ENCODE measurements around the gene IZUMO4.
A peak's percentile ranks its signal among the peaks of the same experiment; 100 is the strongest.

Gene IZUMO4

GRCh38 chr19:2054763-2055162 lies 42.0 kb upstream of the IZUMO4 start:
- peak overlapping the region; percentile 95 for H3K27ac Mint-ChIP-seq
- no peaks in the 10 kb centered on the region for H3K9me3 Mint-ChIP-seq
- CTCF ChIA-PET, result no interaction called here
- DNase-seq, result no peak
- H3K4me1 Mint-ChIP-seq, result peaks cover 73% of the 10 kb centered on the region
- peaks cover 3% of the 10 kb centered on the region for H3K36me3 Mint-ChIP-seq
- H3K27me3 Mint-ChIP-seq, result no peaks in the 10 kb centered on the region
- H3K4me3 Mint-ChIP-seq, result peak overlapping the region; percentile 14

- Mint-ChIP-seq H3K27ac (peak overlapping the region; percentile 95), H3K27me3 (no peaks in the 10 kb centered on the region), H3K4me1 (peaks cover 80% of the 10 kb centered on the region), H3K36me3 (peaks cover 1% of the 10 kb centered on the region), H3K4me3 (peak overlapping the region; percentile 61), H3K9me3 (no peaks in the 10 kb centered on the region)
- CTCF ChIA-PET, result no interaction called here
- DNase-seq, result peak; percentile 61
These were observed 40.5 kb upstream of the IZUMO4 start for GRCh38 chr19:2055931-2056836.

- Mint-ChIP-seq H3K27ac (peak overlapping the region; percentile 72), H3K27me3 (no peaks in the 10 kb centered on the region), H3K4me1 (peaks cover 78% of the 10 kb centered on the region), H3K4me3 (peak overlapping the region; percentile 50), H3K9me3 (no peaks in the 10 kb centered on the region), H3K36me3 (peaks cover 1% of the 10 kb centered on the region)
- CTCF ChIA-PET, result no interaction called here
- DNase-seq, result peak; percentile 46
These were observed 39.9 kb upstream of the IZUMO4 start for GRCh38 chr19:2056837-2057192.

- CTCF ChIA-PET, result interaction anchor here (2.6 kb wide), 1 partner anchor 11 kb away, joined by 14 read pairs; no protein-coding TSS in a partner anchor
- H3K4me1 Mint-ChIP-seq, result peaks cover 76% of the 10 kb centered on the region
These were observed 38.9 kb upstream of the IZUMO4 start for GRCh38 chr19:2057484-2058469.

GRCh38 chr19:2058570-2059421 lies 37.9 kb upstream of the IZUMO4 start:
- Mint-ChIP-seq H3K27me3 (no peaks in the 10 kb centered on the region), H3K9me3 (no peaks in the 10 kb centered on the region), H3K4me1 (peaks cover 66% of the 10 kb centered on the region), H3K27ac (peak overlapping the region; percentile 87), H3K4me3 (peak overlapping the region; percentile 35), H3K36me3 (peaks cover 1% of the 10 kb centered on the region)
- no peak for DNase-seq
- CTCF ChIA-PET, result interaction anchor here (1.2 to 2.6 kb wide), 2 partner anchors 10 to 16 kb away, joined by 3 to 14 read pairs; no protein-coding TSS in a partner anchor

More at GRCh38 chr19:2057484-2058469, 38.9 kb upstream of the IZUMO4 start:
- H3K27ac Mint-ChIP-seq, result peak overlapping the region; percentile 87
- H3K4me3 Mint-ChIP-seq, result peak overlapping the region; percentile 50
- H3K27me3 Mint-ChIP-seq, result no peaks in the 10 kb centered on the region
- DNase-seq, result no peak
- H3K9me3 Mint-ChIP-seq, result no peaks in the 10 kb centered on the region
- peaks cover 1% of the 10 kb centered on the region for H3K36me3 Mint-ChIP-seq

GRCh38 chr19:2059422-2060201 lies 37.1 kb upstream of the IZUMO4 start:
- Mint-ChIP-seq H3K36me3 (peaks cover 1% of the 10 kb centered on the region), H3K9me3 (no peaks in the 10 kb centered on the region), H3K4me3 (peak overlapping the region; percentile 80), H3K27ac (peak overlapping the region; percentile 95), H3K4me1 (peaks cover 61% of the 10 kb centered on the region), H3K27me3 (no peaks in the 10 kb centered on the region)
- DNase-seq, result no peak
- CTCF ChIA-PET, result interaction anchor here (1.2 to 2.6 kb wide), 2 partner anchors 10 to 15 kb away, joined by 3 to 14 read pairs; no protein-coding TSS in a partner anchor

- H3K27me3 Mint-ChIP-seq, result no peaks in the 10 kb centered on the region
- H3K9me3 Mint-ChIP-seq, result no peaks in the 10 kb centered on the region
- H3K27ac Mint-ChIP-seq, result peak overlapping the region; percentile 95
- H3K36me3 Mint-ChIP-seq, result peaks cover 1% of the 10 kb centered on the region
- CTCF ChIA-PET, result interaction anchor here (0.6 to 1.5 kb wide), 2 partner anchors 9 to 24 kb away, joined by 3 to 4 read pairs; no protein-coding TSS in a partner anchor
- H3K4me1 Mint-ChIP-seq, result peaks cover 49% of the 10 kb centered on the region
- H3K4me3 Mint-ChIP-seq, result peak overlapping the region; percentile 91
- no peak for DNase-seq
These were observed 35.7 kb upstream of the IZUMO4 start for GRCh38 chr19:2060884-2061494.

GRCh38 chr19:2061495-2062388 lies 35.0 kb upstream of the IZUMO4 start:
- H3K27ac Mint-ChIP-seq, result peak overlapping the region; percentile 91
- peak; percentile 99 for DNase-seq
- H3K4me3 Mint-ChIP-seq, result peak overlapping the region; percentile 91
- peaks cover 1% of the 10 kb centered on the region for H3K36me3 Mint-ChIP-seq
- peaks cover 43% of the 10 kb centered on the region for H3K4me1 Mint-ChIP-seq
- H3K27me3 Mint-ChIP-seq, result no peaks in the 10 kb centered on the region
- H3K9me3 Mint-ChIP-seq, result no peaks in the 10 kb centered on the region
- CTCF ChIA-PET, result interaction anchor here (0.6 to 1.5 kb wide), 2 partner anchors 8 to 25 kb away, joined by 3 to 4 read pairs; no protein-coding TSS in a partner anchor

- CTCF ChIA-PET, result interaction anchor here (0.8 kb wide), 1 partner anchor 132 kb away, joined by 3 read pairs; no protein-coding TSS in a partner anchor
These were observed 34.4 kb upstream of the IZUMO4 start for GRCh38 chr19:2062389-2062729.

GRCh38 chr19:2062770-2063169 lies 33.9 kb upstream of the IZUMO4 start:
- CTCF ChIA-PET, result interaction anchor here (0.8 to 1.3 kb wide), 2 partner anchors 30 to 133 kb away, joined by 3 read pairs; no protein-coding TSS in a partner anchor
- DNase-seq, result no peak
- Mint-ChIP-seq H3K9me3 (no peaks in the 10 kb centered on the region), H3K36me3 (peaks cover 1% of the 10 kb centered on the region), H3K4me1 (peaks cover 33% of the 10 kb centered on the region), H3K4me3 (peak overlapping the region; percentile 91), H3K27me3 (no peaks in the 10 kb centered on the region), H3K27ac (peak overlapping the region; percentile 91)

More at GRCh38 chr19:2062389-2062729, 34.4 kb upstream of the IZUMO4 start:
- Mint-ChIP-seq H3K9me3 (no peaks in the 10 kb centered on the region), H3K27ac (peak overlapping the region; percentile 91), H3K36me3 (peaks cover 1% of the 10 kb centered on the region), H3K27me3 (no peaks in the 10 kb centered on the region), H3K4me1 (peaks cover 37% of the 10 kb centered on the region), H3K4me3 (peak overlapping the region; percentile 91)
- no peak for DNase-seq

- CTCF ChIA-PET, result interaction anchor here (1.1 to 1.3 kb wide), 2 partner anchors 31 to 215 kb away, joined by 3 read pairs; no protein-coding TSS in a partner anchor
These were observed 32.9 kb upstream of the IZUMO4 start for GRCh38 chr19:2063824-2064223.

More at GRCh38 chr19:2063824-2064223, 32.9 kb upstream of the IZUMO4 start:
- Mint-ChIP-seq H3K4me3 (no peak overlapping the region), H3K36me3 (peaks cover 3% of the 10 kb centered on the region), H3K27ac (no peak overlapping the region), H3K4me1 (peaks cover 22% of the 10 kb centered on the region), H3K9me3 (no peaks in the 10 kb centered on the region), H3K27me3 (no peaks in the 10 kb centered on the region)
- no peak for DNase-seq

Measured in activated naive CD4-positive, alpha-beta T cell treated with anti-CD3 and anti-CD28 coated beads, Interleukin-2, amount 10 ng/mL, durations not matched to agents 7 days and 5 days (primary cell).